ENCODE results near the gene EPO. TPM values are rescaled to one million over a fixed set of nuclear protein-coding genes. Genes with fewer than 3 reads are reported as not detected.

EPO gene
- total RNA-seq (2022; extraction: Qiagen RNA extraction; ENCODE audit: low read depth) = 0.07 to 0.09 TPM in 2 of 5 replicates, not detected in the others

DNA sequence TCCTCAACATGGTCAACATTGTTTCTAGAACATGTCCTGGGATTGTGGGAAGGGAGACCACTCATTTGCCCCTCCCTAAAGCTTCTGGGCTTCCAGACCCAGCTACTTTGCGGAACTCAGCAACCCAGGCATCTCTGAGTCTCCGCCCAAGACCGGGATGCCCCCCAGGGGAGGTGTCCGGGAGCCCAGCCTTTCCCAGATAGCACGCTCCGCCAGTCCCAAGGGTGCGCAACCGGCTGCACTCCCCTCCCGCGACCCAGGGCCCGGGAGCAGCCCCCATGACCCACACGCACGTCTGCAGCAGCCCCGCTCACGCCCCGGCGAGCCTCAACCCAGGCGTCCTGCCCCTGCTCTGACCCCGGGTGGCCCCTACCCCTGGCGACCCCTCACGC is at the start of gene EPO:
Gene EPO (plus strand): TSS at position 190 of the 392 bp plus-strand sequence. CDS start 513 bp downstream, outside the sequence.

DNA sequence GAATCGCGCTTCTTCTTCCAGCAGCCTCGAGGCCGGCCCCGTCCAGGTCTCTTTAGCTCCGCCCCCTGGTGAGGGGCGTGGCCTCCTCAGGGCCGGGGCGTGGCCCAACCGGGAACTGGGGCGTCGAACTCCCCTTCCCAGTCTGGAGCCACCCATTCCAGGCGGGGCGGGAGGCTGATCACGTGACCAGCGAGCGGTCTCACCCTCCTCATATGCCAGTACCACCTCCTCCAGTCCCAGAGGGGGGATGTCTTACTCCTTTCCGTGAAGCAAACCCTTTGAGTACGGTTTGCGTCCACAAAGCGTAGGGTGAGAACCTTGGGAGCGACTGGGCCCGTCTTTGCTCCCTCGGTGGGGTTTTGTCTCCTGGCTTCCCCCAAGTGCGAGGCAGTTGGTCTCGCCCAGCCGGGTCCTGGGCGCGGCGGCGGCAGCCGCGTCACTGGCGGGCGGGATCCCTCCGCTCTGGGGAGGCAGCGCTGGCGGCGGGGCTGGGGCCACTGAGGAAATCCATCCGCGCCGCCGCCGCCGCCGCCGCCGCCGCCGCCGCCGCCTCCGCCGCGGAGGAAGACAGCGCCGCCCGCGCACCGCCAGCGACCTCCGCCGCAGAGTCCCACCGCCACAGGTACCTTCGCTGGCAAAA is 46.8 kb upstream of the EPO start, which contains the start of gene GNB2:
Gene GNB2 (plus strand): TSS at position 439 of the 640 bp plus-strand sequence. CDS start 2,526 bp downstream, outside the sequence.

DNA sequence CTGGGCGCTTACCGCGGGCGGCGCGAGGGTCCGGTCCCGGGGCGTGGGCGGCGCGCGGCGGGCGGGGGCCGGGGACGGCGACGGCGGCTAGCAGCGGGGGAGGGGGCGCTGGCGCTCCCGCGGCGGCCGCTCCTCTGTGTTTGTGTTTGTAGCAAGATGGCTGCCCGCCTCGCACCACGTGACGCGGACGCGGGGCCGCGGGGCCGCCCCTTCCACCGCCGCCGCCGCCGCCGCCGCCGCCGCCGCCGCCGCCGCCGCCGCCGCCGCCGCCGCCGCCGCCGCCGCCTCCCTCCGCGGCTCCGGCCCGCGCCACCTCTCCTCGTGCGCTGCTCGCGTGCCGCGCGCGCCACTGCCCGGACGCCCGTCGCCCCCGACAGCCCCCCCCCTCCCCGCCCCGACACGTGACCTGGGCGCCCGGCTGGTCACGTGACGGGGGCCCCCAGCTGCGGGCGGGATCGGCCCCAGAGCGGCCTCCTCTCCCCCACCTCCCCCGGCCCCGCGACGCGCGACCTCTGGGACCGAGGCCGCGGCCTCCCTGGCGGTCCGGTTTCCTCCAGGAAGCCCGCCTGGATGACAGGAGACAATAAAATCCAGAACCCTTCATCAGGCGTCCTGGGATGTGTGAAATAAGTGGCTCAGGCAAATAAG is 26.0 kb upstream of the EPO start, which contains the start of gene GIGYF1:
Gene GIGYF1 (minus strand): TSS at position 153 of the 648 bp plus-strand sequence. CDS start 6,012 bp downstream, outside the sequence.

DNA sequence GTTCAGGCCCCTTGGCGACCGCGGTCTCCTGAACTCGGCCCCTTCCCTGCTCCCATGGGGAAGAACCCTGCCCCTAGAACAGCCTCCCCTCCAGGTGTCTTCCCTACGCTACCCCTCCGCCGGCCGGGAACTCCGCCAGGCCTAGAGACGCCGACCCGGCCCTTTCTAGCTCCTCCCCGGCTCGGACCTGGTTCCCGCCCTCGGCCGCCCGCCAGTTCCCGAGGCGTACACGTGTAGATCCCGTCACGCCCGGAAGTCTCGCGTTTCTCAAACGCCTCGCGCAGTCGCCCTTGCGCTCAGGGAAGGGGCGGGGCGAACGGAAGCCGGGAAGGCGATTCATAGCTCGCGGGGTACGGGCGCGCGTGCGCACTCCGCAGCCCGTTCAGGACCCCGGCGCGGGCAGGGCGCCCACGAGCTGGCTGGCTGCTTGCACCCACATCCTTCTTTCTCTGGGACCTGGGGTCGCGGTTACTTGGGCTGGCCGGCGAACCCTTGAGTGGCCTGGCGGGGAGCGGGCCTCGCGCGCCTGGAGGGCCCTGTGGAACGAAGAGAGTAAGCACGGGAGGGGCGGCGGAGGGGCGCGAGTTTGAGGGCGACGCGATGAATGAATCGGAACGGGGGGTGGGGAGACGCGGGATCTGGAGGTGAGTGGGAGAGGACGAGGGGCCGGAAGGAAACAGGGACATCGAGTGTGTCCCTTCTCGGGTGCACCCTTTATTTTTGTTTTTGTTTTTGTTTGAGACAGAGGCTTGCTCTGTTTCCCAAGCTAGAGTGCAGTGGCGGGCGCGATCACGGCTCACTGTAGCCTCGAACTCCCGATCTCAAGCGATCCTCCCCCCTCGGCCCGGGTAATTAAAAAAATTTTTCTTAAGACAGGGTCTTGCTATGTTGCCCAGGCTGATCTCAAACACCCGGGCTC is 14.3 kb upstream of the EPO start, which contains the start of gene POP7:
Gene POP7 (plus strand): TSS at position 369 of the 919 bp plus-strand sequence. CDS start 710 bp downstream, outside the sequence.

Other genes with a start within 250 kb of the EPO start
- gene TSC22D4, start 241.3 kb upstream of the EPO start, total RNA-seq (2022; extraction: Qiagen RNA extraction; ENCODE audit: low read depth) = 27.0 to 38.4 TPM (median 33.2 TPM) in 5 replicates
- 0.52 to 1.1 TPM (median 0.85 TPM) in 5 replicates for gene NYAP1, start 236.5 kb upstream of the EPO start, total RNA-seq (2022; extraction: Qiagen RNA extraction; ENCODE audit: low read depth)
- 8.5 to 16.0 TPM (median 12.5 TPM) in 5 replicates for gene AGFG2, start 181.3 kb upstream of the EPO start, total RNA-seq (2022; extraction: Qiagen RNA extraction; ENCODE audit: low read depth)
- gene SAP25, start 146.6 kb upstream of the EPO start, total RNA-seq (2022; extraction: Qiagen RNA extraction; ENCODE audit: low read depth) = 0.28 to 0.88 TPM (median 0.68 TPM) in 4 of 5 replicates, not detected in the other
- gene LRCH4, start 134.3 kb upstream of the EPO start, total RNA-seq (2022; extraction: Qiagen RNA extraction; ENCODE audit: low read depth) = 12.9 to 16.1 TPM (median 14.0 TPM) in 5 replicates
- 0.12 to 0.24 TPM (median 0.22 TPM) in 5 replicates for gene FBXO24, start 134.1 kb upstream of the EPO start, total RNA-seq (2022; extraction: Qiagen RNA extraction; ENCODE audit: low read depth)
- 4.9 to 11.2 TPM (median 8.6 TPM) in 5 replicates for gene PCOLCE, start 118.1 kb upstream of the EPO start, total RNA-seq (2022; extraction: Qiagen RNA extraction; ENCODE audit: low read depth)
- gene MOSPD3, start 107.9 kb upstream of the EPO start, total RNA-seq (2022; extraction: Qiagen RNA extraction; ENCODE audit: low read depth) = 17.2 to 20.3 TPM (median 18.1 TPM) in 5 replicates
- gene TFR2, start 78.9 kb upstream of the EPO start, total RNA-seq (2022; extraction: Qiagen RNA extraction; ENCODE audit: low read depth) = 2.3 to 3.1 TPM (median 2.6 TPM) in 5 replicates
- not detected in 5 replicates for gene ACTL6B, start 64.0 kb upstream of the EPO start, total RNA-seq (2022; extraction: Qiagen RNA extraction; ENCODE audit: low read depth)
- gene GNB2, start 46.7 kb upstream of the EPO start, total RNA-seq (2022; extraction: Qiagen RNA extraction; ENCODE audit: low read depth) = 196 to 273 TPM (median 234 TPM) in 5 replicates
- 15.2 to 24.0 TPM (median 19.9 TPM) in 5 replicates for gene GIGYF1, start 26.2 kb upstream of the EPO start, total RNA-seq (2022; extraction: Qiagen RNA extraction; ENCODE audit: low read depth)
- 73.4 to 102 TPM (median 92.0 TPM) in 5 replicates for gene POP7, start 14.3 kb upstream of the EPO start, total RNA-seq (2022; extraction: Qiagen RNA extraction; ENCODE audit: low read depth)
- not detected in 5 replicates for gene ZAN, start 13.1 kb downstream of the EPO start, total RNA-seq (2022; extraction: Qiagen RNA extraction; ENCODE audit: low read depth)
- gene EPHB4, start 107.1 kb downstream of the EPO start, total RNA-seq (2022; extraction: Qiagen RNA extraction; ENCODE audit: low read depth) = 34.2 to 45.6 TPM (median 41.5 TPM) in 5 replicates
- gene SLC12A9, start 132.2 kb downstream of the EPO start, total RNA-seq (2022; extraction: Qiagen RNA extraction; ENCODE audit: low read depth) = 14.0 to 16.5 TPM (median 14.7 TPM) in 5 replicates
- gene TRIP6, start 146.9 kb downstream of the EPO start, total RNA-seq (2022; extraction: Qiagen RNA extraction; ENCODE audit: low read depth) = 46.1 to 61.3 TPM (median 52.0 TPM) in 5 replicates
- gene SRRT, start 154.6 kb downstream of the EPO start, total RNA-seq (2022; extraction: Qiagen RNA extraction; ENCODE audit: low read depth) = 112 to 151 TPM (median 144 TPM) in 5 replicates
- gene UFSP1, start 169.2 kb downstream of the EPO start, total RNA-seq (2022; extraction: Qiagen RNA extraction; ENCODE audit: low read depth) = 2.9 to 5.7 TPM (median 5.0 TPM) in 5 replicates
- gene ACHE, start 175.4 kb downstream of the EPO start, total RNA-seq (2022; extraction: Qiagen RNA extraction; ENCODE audit: low read depth) = 1.4 to 2.5 TPM (median 1.8 TPM) in 5 replicates
- gene MUC3A, start 229.1 kb downstream of the EPO start, total RNA-seq (2022; extraction: Qiagen RNA extraction; ENCODE audit: low read depth) = 11.2 to 15.3 TPM (median 12.8 TPM) in 5 replicates
- gene MUC12, start 249.1 kb downstream of the EPO start, total RNA-seq (2022; extraction: Qiagen RNA extraction; ENCODE audit: low read depth) = 15.5 to 19.1 TPM (median 18.6 TPM) in 5 replicates

All from A549 treated with DMSO at 1 μM for 4 hours (cell line).